RWPE2 (cell line): ENCODE results near the gene TAOK2.
A peak's percentile ranks its signal among the peaks of the same experiment; 100 is the strongest.

Experiments used
- ATAC-seq: fragments of 200-7000 bp; cut with Tn5 transposase; 3 replicates; pipeline ENCODE4 v1.9.1; 2021; ENCODE audit warnings: low read depth
- DNase-seq: peaks from one replicate; pipeline ENCODE4 v3.0.0-alpha.2; 2020; ENCODE audit warnings: low spot score
- H3K27ac ChIP-seq: fragments of 450-650 bp; 2 replicates; pipeline ENCODE4 v1.5.1; 2017; ENCODE audit warnings: mild to moderate bottlenecking; ENCODE audit not compliant: poor library complexity, severe bottlenecking
- H3K27me3 ChIP-seq: fragments of 250-450 bp; sonication (Bioruptor Pico); 2 replicates; pipeline ENCODE4 v1.5.1; 2021; ENCODE audit warnings: mild to moderate bottlenecking, moderate library complexity; ENCODE audit not compliant: insufficient read depth, poor library complexity, severe bottlenecking
- H3K36me3 ChIP-seq: fragments of 250-450 bp; sonication (Bioruptor Pico); 2 replicates; pipeline ENCODE4 v1.5.1; 2020; ENCODE audit warnings: low read depth, mild to moderate bottlenecking, moderate library complexity
- H3K4me1 ChIP-seq: fragments of 250-450 bp; sonication (Bioruptor Pico); 2 replicates; pipeline ENCODE4 v1.5.1; 2021; ENCODE audit warnings: mild to moderate bottlenecking, moderate library complexity; ENCODE audit not compliant: insufficient read depth, poor library complexity, severe bottlenecking
- H3K4me3 ChIP-seq: fragments of 250-450 bp; sonication (Bioruptor Pico); 2 replicates; pipeline ENCODE4 v1.5.1; 2021; ENCODE audit warnings: mild to moderate bottlenecking, moderate library complexity; ENCODE audit not compliant: severe bottlenecking
- H3K9me3 ChIP-seq: fragments of 250-450 bp; sonication (Bioruptor Pico); 2 replicates; pipeline ENCODE4 v1.5.1; 2021; ENCODE audit warnings: mild to moderate bottlenecking, moderate library complexity; ENCODE audit not compliant: severe bottlenecking
- CTCF ChIP-seq: fragments of 450-650 bp; IDR thresholded peaks from one replicate; pipeline ENCODE4 v1.5.1; 2017; ENCODE audit warnings: mild to moderate bottlenecking, moderate library complexity; ENCODE audit not compliant: poor library complexity, severe bottlenecking

The TAOK2 gene

GRCh38 chr16:29978081-29978480 lies 4.4 kb downstream of the TAOK2 start:
- peaks cover 11% of the 10 kb centered on the region for H3K4me1 ChIP-seq
- no peak for ATAC-seq
- no peak overlapping the region for H3K27ac ChIP-seq
- no peak for DNase-seq
- H3K36me3 ChIP-seq = peaks cover 68% of the 10 kb centered on the region
- no peak for TF ChIP-seq CTCF
- H3K27me3 ChIP-seq = no peaks in the 10 kb centered on the region
- H3K9me3 ChIP-seq = no peaks in the 10 kb centered on the region
- no peak overlapping the region for H3K4me3 ChIP-seq

GRCh38 chr16:29978564-29979270 lies 5.0 kb downstream of the TAOK2 start:
- peaks cover 74% of the 10 kb centered on the region for H3K36me3 ChIP-seq
- ATAC-seq = no peak
- no peaks in the 10 kb centered on the region for H3K27me3 ChIP-seq

GRCh38 chr16:29982560-29983419 lies 9.1 kb downstream of the TAOK2 start:
- Histone ChIP-seq H3K9me3 (no peaks in the 10 kb centered on the region), H3K27me3 (no peaks in the 10 kb centered on the region), H3K4me1 (no peaks in the 10 kb centered on the region), H3K27ac (no peak overlapping the region), H3K4me3 (no peak overlapping the region), H3K36me3 (peaks cover 94% of the 10 kb centered on the region)
- DNase-seq (peak; percentile 54), ATAC-seq (no peak)
- TF ChIP-seq CTCF = no peak

More at GRCh38 chr16:29978564-29979270, 5.0 kb downstream of the TAOK2 start:
- TF ChIP-seq CTCF = no peak
- DNase-seq = peak; percentile 51
- H3K27ac ChIP-seq = no peak overlapping the region
- H3K9me3 ChIP-seq = no peaks in the 10 kb centered on the region
- no peak overlapping the region for H3K4me3 ChIP-seq
- H3K4me1 ChIP-seq = peaks cover 11% of the 10 kb centered on the region

- no peak for TF ChIP-seq CTCF
- DNase-seq = peak; percentile 35
- H3K4me3 ChIP-seq = no peak overlapping the region
- H3K4me1 ChIP-seq = no peaks in the 10 kb centered on the region
- H3K27ac ChIP-seq = no peak overlapping the region
- peaks cover 93% of the 10 kb centered on the region for H3K36me3 ChIP-seq
- no peaks in the 10 kb centered on the region for H3K27me3 ChIP-seq
- ATAC-seq = no peak
- no peaks in the 10 kb centered on the region for H3K9me3 ChIP-seq
Measured at GRCh38 chr16:29983420-29984136, 9.9 kb downstream of the TAOK2 start.
